ENCODE measurements around the gene NUDT14.

The NUDT14 gene

DNA sequence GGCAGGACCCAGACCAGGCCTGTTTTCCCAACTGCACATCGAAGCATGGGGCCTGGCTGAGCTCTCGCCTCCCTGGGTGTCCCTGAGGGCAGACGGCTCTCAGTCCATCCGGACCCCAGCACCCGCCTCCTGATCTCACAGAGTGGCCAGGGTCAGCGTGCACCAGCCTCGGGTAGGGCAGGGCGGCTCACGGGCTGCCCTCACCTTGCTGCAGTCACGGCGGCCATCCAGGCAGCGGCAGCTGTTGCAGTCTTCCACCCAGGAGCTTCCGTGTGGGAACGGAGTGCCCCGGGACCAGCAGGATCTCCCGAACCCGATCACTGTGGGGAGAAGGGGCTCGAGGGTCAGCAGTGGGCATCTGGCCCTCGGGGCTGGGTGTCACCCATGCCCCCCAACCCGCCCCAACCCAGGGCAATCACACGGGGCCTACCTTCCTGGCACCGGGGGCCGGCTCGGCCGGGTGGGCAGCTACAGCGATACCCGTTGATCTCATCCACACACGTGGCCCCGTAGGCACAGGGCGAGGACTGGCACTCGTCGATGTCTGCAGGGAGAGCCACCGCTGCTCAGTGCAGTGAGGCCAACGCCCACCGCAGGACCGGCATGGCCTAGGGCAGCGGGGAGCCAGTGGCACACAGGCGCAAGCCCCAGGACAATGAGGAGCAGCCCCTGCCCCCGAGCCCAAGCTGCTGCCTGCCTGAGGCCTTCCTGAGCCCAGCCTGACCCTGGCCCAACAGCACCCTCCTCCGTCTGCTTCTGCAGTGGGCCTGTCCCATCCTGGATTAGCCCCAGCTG lies 34.7 kb downstream of the NUDT14 start:
- no peak for DNase-seq (ENCODE audit: low read depth)

GRCh38 chr14:105145381-105146180 lies 35.5 kb downstream of the NUDT14 start:
- no peak for DNase-seq (ENCODE audit: low read depth)

DNA sequence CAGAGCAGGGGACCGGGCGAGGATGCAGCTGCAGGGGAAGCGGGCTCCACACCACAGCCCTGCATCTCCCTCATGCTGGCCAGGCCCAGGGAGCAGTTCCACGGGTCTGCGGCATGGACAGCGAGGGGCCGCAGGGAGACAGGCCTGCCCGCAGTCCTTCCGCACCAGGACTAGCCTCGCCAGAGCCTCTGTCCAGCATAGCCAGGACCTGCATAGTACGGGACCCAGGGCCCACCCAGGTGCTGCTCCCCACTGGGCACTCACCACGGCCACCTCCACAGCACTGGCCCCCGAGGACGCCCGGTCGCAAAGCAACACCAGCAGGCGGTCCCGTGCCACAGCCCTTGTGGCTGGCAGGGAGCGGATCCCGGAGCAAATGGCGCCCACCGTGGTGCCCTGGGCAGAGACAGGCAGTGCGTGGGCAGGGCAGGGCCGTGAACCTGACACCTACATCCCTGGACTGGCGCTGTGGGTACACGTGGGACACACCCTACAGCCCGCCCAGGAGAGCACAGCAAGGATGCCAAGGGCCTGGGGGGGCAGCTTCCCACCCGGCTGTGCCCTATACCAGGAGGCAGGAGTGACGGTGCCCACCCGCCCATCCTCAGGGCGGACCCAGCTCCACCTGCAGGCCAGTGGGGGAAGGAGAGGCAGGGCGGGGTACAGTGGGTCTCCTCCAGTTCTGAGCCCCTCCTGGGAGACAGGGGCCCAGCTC lies 36.3 kb downstream of the NUDT14 start:
- no peak for DNase-seq (ENCODE audit: low read depth)

DNA sequence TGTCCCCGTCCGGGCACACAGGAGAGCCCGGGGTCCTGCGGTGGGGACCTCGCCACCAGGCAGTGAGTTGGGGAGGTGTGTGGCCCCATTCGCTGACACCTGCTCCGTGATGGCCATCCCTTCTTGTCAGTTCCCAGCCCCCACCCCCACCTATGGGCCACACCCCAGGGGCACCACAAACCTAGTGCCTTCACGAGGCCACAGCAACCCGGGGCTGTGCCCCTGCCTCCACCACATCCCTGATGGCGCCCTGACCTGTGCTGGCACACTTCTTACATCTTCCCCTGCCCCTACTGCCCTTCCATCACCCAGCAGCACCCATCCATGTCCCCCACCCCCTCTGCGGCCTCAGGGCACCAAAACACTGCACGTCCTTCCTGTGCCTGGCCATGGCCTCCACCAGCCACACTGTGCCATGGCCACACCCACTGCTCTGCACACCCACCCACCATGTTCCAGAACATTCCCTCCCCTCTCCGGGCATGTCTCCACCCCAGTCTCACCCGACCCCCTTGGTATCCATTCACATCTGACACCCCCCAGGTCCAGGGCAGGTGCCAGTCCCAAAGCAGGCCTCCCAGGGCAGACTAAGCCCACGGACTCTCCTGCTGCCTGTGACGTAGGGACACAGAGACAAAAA lies 37.0 kb downstream of the NUDT14 start:
- no peak for DNase-seq (ENCODE audit: low read depth)

- DNase-seq (ENCODE audit: low read depth), result no peak
These were observed 37.6 kb downstream of the NUDT14 start for GRCh38 chr14:105143451-105144025.

- no peak for DNase-seq (ENCODE audit: low read depth)
These were observed 38.3 kb downstream of the NUDT14 start for GRCh38 chr14:105142651-105143450.

- no peak for DNase-seq (ENCODE audit: low read depth)
These were observed 39.4 kb downstream of the NUDT14 start for GRCh38 chr14:105141486-105142281.

DNA sequence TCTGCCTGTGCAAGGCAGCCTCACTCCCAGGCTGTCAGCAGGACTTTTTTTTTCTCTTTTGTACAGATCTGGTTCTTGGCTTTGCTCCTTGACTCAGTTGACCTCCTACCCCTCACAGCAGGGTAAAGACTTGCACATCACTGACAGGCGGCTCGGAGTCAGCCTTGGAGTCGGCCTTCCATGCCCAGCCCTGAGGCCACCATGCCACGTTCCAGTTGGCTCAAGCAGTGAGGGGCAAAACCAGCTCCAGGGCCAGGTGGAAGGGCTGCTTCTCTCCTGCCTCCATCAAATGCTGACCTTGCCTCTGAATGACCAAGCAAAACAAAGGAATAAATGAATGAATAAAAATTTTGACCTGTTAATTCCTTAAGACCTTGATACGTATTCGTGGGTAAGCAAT lies 40.1 kb downstream of the NUDT14 start:
- DNase-seq (ENCODE audit: low read depth), result no peak

DNA sequence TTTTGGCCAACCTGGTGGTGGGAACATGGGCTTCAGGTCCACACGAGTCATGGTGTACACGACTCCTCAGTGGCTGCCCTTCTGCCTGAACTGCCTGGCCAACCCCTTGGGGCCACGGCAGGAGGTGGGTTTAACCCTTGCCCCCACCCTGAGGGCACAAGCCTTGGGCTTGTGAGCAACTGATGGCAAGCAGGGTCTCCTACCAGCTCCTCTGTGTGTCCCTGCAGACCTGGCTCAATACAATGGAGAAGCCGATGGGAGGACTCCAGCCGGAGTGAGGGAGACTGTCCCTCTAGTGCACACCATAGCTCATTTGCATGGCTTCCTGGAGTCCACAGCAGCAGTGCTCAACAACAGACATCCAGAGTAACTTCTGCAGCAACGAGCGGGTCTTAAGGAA lies 40.5 kb downstream of the NUDT14 start:
- no peak for DNase-seq (ENCODE audit: low read depth)

- no peak for DNase-seq (ENCODE audit: low read depth)
These were observed 41.3 kb downstream of the NUDT14 start for GRCh38 chr14:105139831-105140239.

GRCh38 chr14:105139212-105139825 lies 41.8 kb downstream of the NUDT14 start:
- no peak for DNase-seq (ENCODE audit: low read depth)

- no peak for DNase-seq (ENCODE audit: low read depth)
These were observed 42.5 kb downstream of the NUDT14 start for GRCh38 chr14:105138551-105139111.

GRCh38 chr14:105138021-105138541 lies 43.0 kb downstream of the NUDT14 start:
- no peak for DNase-seq (ENCODE audit: low read depth)

DNA sequence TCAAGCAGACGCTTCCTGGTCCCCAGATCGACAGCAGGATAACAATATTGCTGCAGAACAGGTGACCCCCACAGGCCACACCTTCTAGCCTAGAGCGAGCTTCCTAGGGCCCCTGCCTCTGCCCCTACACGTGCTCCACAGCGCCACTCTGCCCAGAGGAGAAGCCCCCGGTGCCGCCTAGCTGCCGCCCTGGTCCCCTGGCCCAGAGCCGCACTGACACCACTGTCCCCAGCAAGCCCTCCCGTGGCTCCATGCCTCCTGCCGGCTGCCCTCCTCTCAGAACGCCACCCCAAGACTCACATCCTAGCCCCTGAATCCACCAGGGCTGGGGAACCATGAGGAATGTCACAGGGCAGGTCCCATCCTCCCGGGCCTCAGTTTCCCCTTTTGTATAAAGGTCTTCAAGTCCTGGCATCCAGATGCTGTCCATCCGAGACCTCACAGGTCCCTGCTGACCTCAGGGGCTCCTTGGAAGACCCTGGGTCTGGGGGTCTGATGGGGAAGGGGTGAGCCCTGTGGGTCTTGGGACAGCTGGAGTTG lies 43.6 kb downstream of the NUDT14 start:
- DNase-seq (ENCODE audit: low read depth), result no peak

GRCh38 chr14:105136401-105137322 lies 44.5 kb downstream of the NUDT14 start:
- DNase-seq (ENCODE audit: low read depth), result no peak

DNA sequence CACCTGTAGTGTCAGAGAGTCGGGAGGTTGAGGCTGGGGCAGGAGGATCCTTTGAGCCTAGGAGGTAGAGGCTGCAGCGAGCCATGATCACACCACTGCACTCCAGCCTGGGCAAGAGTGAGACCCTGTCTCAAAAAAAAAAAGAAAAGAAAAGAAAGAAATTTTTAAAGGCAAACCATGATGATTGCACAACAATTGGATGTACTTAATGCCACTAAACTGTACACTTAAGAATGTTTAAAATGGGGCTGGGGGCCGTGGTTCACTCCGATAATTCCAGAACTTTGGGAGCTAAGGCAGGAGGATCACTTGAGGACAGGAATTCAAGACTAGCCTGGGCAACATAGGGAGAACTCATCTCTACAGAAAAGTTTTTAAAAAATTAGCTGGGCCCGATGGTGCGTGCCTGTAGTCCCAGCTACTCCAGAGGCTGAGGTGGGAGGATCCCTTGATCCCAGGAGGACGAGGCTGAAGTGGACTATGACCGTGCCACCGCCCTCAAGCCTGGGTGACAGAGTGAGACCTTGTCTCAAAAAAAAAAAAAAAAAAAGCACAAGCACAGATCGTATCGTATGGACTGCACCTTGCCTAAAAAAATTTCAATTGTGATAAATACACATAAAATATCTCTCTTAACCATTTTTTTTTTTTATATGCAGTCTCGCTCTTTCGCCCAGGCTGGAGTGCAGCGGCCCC lies 45.3 kb downstream of the NUDT14 start:
- DNase-seq (ENCODE audit: low read depth), result no peak

Measured in ELR (cell line).